T-helper 17 cell (primary cell): ENCODE measurements around the gene FAM180A. TPM values are rescaled to one million over a fixed set of nuclear protein-coding genes. Genes with fewer than 3 reads are reported as not detected.
"Not testable (repeated sequence)": the region's sequence is repeated elsewhere in the genome, so short reads cannot be mapped to it uniquely, and the experiment has no call there.

ENCODE experiments used
- ATAC-seq: fragments of 150-1000 bp; cut with Tn5 transposase; 2 replicates; pipeline ENCODE4 v1.10.0; 2021; ENCODE audit warnings: mild to moderate bottlenecking, moderate library complexity
- DNase-seq, 3 donors: peaks; one replicate each; pipeline versions ENCODE4 v3.0.0 to v3.0.0-alpha.2; 2020 to 2021
- H3K9me3 ChIP-seq: one replicate; pipeline ENCODE4 v1.7.0; 2013; ENCODE audit warnings: low read length, mild to moderate bottlenecking; ENCODE audit not compliant: control insufficient read depth, poor library complexity, severe bottlenecking
- H3K27ac Mint-ChIP-seq: one replicate; pipeline ENCODE4 v1.8.0; 2022; ENCODE audit warnings: mild to moderate bottlenecking, moderate library complexity, mixed read lengths
- H3K27me3 Mint-ChIP-seq: one replicate; pipeline ENCODE4 v1.8.0; 2022; ENCODE audit warnings: mixed read lengths
- H3K36me3 Mint-ChIP-seq: one replicate; pipeline ENCODE4 v1.8.0; 2022; ENCODE audit warnings: low read depth, mixed read lengths
- H3K4me1 Mint-ChIP-seq: one replicate; pipeline ENCODE4 v1.8.0; 2022; ENCODE audit warnings: mild to moderate bottlenecking, mixed read lengths
- H3K4me3 Mint-ChIP-seq: one replicate; pipeline ENCODE4 v1.8.0; 2022; ENCODE audit warnings: mild to moderate bottlenecking, moderate library complexity, mixed read lengths
- total RNA-seq, 4 donors: library from RNA in 2 of 4; stranded (reverse) in 2 of 4; gene quantifications; one replicate each; pipeline ENCODE4 v1.2.3 and lab custom pipeline; 2022 to 2026

Gene FAM180A
- total RNA-seq, 2 donors from 2014 or later, result not detected

DNA sequence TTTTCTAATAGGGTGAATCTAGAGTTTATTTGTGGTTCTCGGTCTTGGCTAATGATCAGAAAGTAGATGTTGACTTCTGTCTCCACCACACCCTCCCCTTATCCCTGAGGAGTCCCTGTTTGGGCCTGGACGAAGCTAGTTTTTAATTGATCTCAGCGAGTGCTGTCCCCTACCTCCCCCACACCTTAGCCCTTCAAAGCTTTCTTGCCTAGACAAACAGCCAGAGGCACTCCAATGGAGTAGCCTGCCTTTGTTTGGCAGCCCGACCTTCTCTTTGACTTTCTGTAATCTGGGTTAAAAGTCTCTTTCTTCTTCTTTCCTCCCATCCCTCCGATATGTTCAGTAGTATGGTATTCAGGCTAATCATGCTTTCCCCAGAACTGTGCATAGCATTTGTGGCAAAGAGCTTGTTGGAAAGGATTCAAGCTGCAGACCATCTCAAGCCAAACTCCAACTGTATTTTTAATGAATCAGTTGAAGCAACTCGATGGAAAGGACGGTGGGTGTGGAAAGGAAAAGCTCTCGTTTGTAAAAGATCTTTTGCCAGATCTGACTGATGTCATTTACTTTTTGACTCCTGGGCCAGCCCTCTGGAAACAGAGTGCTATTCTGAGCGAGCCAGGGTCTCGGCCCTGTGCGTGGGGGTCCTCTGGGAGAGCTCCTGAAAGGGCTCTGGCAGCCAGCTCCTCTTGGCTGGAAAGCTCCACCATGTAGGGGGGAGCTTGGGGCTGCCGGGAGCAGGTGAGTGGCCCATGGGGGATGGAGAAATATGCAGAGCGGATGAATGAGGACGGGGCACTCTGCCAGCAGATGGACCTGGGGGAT lies 4.5 kb downstream of the FAM180A start:
- Mint-ChIP-seq H3K4me3 (no peak overlapping the region), H3K27ac (no peak overlapping the region), H3K27me3 (peaks cover 34% of the 10 kb centered on the region), H3K4me1 (no peaks in the 10 kb centered on the region), H3K36me3 (no peaks in the 10 kb centered on the region)
- no peak for DNase-seq
- no peaks in the 10 kb centered on the region for H3K9me3 ChIP-seq
- ATAC-seq, result no peak

DNA sequence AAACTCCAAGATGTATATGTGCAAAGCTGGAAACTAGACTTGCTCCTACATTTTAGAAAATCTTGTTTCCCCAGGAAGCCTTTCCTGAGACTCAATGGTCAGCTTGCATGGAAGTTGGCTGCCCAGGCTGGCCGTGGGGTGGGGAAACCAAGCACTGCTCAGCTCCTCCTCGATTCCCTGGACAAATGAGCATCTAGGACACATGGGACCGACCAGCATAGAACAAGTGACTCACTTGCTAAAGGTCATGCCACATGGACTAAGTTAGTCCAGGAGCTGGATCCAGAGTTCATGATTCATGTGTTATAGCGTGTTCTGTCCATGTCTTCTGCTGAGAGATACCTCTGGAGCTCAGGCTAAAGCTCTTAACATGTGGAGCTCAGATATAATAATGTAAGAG lies 6.2 kb downstream of the FAM180A start:
- peaks cover 3% of the 10 kb centered on the region for H3K36me3 Mint-ChIP-seq
- no peak overlapping the region for H3K27ac Mint-ChIP-seq
- H3K4me3 Mint-ChIP-seq, result no peak overlapping the region
- H3K27me3 Mint-ChIP-seq, result peaks cover 31% of the 10 kb centered on the region
- no peaks in the 10 kb centered on the region for H3K9me3 ChIP-seq
- no peak for ATAC-seq
- no peaks in the 10 kb centered on the region for H3K4me1 Mint-ChIP-seq
- no peak for DNase-seq

DNA sequence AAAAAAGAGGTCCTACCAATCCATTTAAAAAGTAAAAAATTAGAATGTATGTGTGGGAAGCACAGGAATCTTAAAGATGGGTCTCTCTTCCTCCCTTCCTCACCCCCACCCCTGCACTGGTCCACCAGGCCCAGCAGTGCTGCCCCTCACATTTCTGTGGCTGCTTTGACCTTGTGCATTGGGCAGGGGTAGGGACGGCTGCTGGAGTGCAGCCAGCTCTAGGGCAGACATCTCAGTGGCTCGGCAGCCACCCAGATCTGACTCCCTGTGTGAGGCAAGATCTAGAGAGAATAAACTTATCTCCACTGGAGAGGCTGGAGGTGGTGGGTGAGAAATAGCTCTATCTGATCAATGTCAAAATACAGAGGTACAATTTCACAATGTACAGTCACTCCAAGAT lies 6.7 kb downstream of the FAM180A start:
- H3K9me3 ChIP-seq, result no peaks in the 10 kb centered on the region
- ATAC-seq, result no peak
- Mint-ChIP-seq H3K27me3 (peaks cover 32% of the 10 kb centered on the region), H3K4me1 (no peaks in the 10 kb centered on the region), H3K4me3 (no peak overlapping the region), H3K36me3 (peaks cover 3% of the 10 kb centered on the region), H3K27ac (no peak overlapping the region)
- no peak for DNase-seq

DNA sequence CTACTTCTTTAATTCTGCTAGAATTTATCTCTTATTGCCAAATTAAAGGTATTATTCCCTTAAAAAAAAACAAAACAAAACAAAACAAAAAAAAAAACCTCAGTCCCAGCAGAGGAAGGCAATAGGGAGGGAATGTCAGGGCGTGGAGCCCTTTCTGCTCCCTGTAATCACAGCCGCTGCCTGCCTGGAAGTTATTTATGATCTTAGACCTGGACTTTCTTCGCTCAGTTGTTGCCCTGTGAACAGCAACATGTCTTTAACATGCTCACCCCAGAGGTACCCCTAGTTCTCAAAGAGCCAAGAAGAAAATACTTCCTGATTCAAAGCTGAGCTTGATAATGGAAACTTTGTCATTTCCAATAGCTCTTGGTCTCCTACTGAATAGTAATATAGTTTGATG lies 7.7 kb downstream of the FAM180A start:
- ATAC-seq (no peak), DNase-seq (no peak)
- Mint-ChIP-seq H3K4me3 (no peak overlapping the region), H3K27me3 (peaks cover 42% of the 10 kb centered on the region), H3K36me3 (peaks cover 3% of the 10 kb centered on the region), H3K27ac (no peak overlapping the region), H3K4me1 (no peaks in the 10 kb centered on the region)
- H3K9me3 ChIP-seq, result no peaks in the 10 kb centered on the region

GRCh38 chr7:135737306-135737647 lies 11.3 kb downstream of the FAM180A start:
- ATAC-seq, H3K27ac Mint-ChIP-seq, H3K4me1 Mint-ChIP-seq, H3K4me3 Mint-ChIP-seq, DNase-seq, H3K36me3 Mint-ChIP-seq, H3K9me3 ChIP-seq: not testable (repeated sequence)
- H3K27me3 Mint-ChIP-seq, result peaks cover 37% of the 10 kb centered on the region

- ATAC-seq (no peak), DNase-seq (no peak)
- no peaks in the 10 kb centered on the region for H3K4me1 Mint-ChIP-seq
- H3K9me3 ChIP-seq, result no peaks in the 10 kb centered on the region
- peaks cover 3% of the 10 kb centered on the region for H3K36me3 Mint-ChIP-seq
- H3K4me3 Mint-ChIP-seq, result no peak overlapping the region
- no peak overlapping the region for H3K27ac Mint-ChIP-seq
- peaks cover 32% of the 10 kb centered on the region for H3K27me3 Mint-ChIP-seq
These were observed 11.9 kb downstream of the FAM180A start for GRCh38 chr7:135736586-135737305.

- Mint-ChIP-seq H3K27ac (no peak overlapping the region), H3K4me3 (no peak overlapping the region), H3K27me3 (peaks cover 34% of the 10 kb centered on the region), H3K36me3 (peaks cover 3% of the 10 kb centered on the region), H3K4me1 (no peaks in the 10 kb centered on the region)
- ATAC-seq, result no peak
- no peak for DNase-seq
- no peaks in the 10 kb centered on the region for H3K9me3 ChIP-seq
These were observed 14.3 kb downstream of the FAM180A start for GRCh38 chr7:135734343-135734689.

DNA sequence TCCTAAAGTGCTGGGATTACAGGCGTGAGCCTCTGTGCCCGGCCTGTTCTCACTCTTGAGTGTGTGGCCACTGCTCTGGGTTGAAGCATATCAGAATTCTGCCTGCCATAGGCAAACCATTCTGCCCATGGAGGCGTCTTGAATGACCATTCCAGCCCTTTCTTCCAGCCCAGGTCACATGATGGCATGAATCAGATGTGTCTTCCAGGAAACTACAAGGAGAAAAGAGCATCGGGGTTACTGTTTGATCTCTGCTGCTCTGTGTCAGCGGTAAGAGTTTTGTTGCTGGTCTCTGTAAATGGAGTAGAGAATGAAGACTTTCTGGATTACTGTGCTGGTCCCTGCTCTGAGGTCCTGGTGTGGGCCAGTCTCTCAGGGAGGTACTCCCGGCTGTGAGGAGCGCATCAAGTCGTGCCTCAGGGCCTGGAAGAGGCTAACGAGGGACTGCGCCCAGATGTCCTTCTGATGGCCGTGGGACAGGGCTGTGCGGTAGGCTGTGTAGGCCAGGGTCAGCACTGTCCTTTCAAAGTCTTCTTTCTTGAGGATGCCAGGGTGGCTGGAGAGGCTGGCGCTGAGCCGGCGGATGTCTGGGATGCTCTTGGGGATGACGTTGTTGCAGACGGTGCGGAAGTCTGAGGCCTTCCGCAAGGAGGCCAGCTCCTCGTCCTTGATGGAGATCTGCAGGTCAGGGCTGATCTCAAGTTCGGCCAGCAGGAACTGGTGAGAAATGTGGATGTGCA lies 14.8 kb downstream of the FAM180A start:
- peaks cover 34% of the 10 kb centered on the region for H3K27me3 Mint-ChIP-seq
- H3K27ac Mint-ChIP-seq, result no peak overlapping the region
- peaks cover 2% of the 10 kb centered on the region for H3K4me1 Mint-ChIP-seq
- no peaks in the 10 kb centered on the region for H3K9me3 ChIP-seq
- DNase-seq (no peak), ATAC-seq (no peak)
- peaks cover 3% of the 10 kb centered on the region for H3K36me3 Mint-ChIP-seq
- H3K4me3 Mint-ChIP-seq, result no peak overlapping the region

- H3K27me3 Mint-ChIP-seq, result peaks cover 27% of the 10 kb centered on the region
- no peak for ATAC-seq
- H3K4me1 Mint-ChIP-seq, result peaks cover 2% of the 10 kb centered on the region
- H3K9me3 ChIP-seq, result no peaks in the 10 kb centered on the region
- H3K36me3 Mint-ChIP-seq, result no peaks in the 10 kb centered on the region
- no peak for DNase-seq
- no peak overlapping the region for H3K4me3 Mint-ChIP-seq
- H3K27ac Mint-ChIP-seq, result no peak overlapping the region
These were observed 17.5 kb downstream of the FAM180A start for GRCh38 chr7:135731131-135731530.

GRCh38 chr7:135729230-135729629 lies 19.4 kb downstream of the FAM180A start:
- peaks cover 28% of the 10 kb centered on the region for H3K27me3 Mint-ChIP-seq
- H3K4me3 Mint-ChIP-seq, result no peak overlapping the region
- no peak for ATAC-seq
- H3K27ac Mint-ChIP-seq, result no peak overlapping the region
- H3K4me1 Mint-ChIP-seq, result peaks cover 2% of the 10 kb centered on the region
- H3K9me3 ChIP-seq, result no peaks in the 10 kb centered on the region
- H3K36me3 Mint-ChIP-seq, result no peaks in the 10 kb centered on the region
- DNase-seq, result no peak

- no peak for DNase-seq
- Mint-ChIP-seq H3K4me3 (no peak within 1 kb of the TSS), H3K27me3 (peaks cover 32% of the 10 kb centered on the region), H3K36me3 (no peaks in the 10 kb centered on the region), H3K27ac (no peak within 1 kb of the TSS), H3K4me1 (peaks cover 2% of the 10 kb centered on the region)
- no peaks in the 10 kb centered on the region for H3K9me3 ChIP-seq
- ATAC-seq, result no peak
These were observed 20.4 kb downstream of the FAM180A start, which contains the start of gene SLC13A4 for GRCh38 chr7:135728136-135728669. Gene SLC13A4, minus strand, starts transcription at chr7:135728186. Its CDS starts 690 bp downstream, at chr7:135727496.

GRCh38 chr7:135726911-135727673 lies 21.5 kb downstream of the FAM180A start:
- no peak for DNase-seq
- no peaks in the 10 kb centered on the region for H3K9me3 ChIP-seq
- ATAC-seq, result no peak
- no peak overlapping the region for H3K4me3 Mint-ChIP-seq
- no peaks in the 10 kb centered on the region for H3K36me3 Mint-ChIP-seq
- peaks cover 2% of the 10 kb centered on the region for H3K4me1 Mint-ChIP-seq
- H3K27ac Mint-ChIP-seq, result no peak overlapping the region
- H3K27me3 Mint-ChIP-seq, result peaks cover 38% of the 10 kb centered on the region
